GM21526 (cell line): Measurements from ENCODE around the gene EFNB3.

Experiments
- ATAC-seq: cut with Tn5 transposase; IDR thresholded peaks from one replicate; pipeline ENCODE4 v1.9.1; 2021; ENCODE audit warnings: moderate library complexity; ENCODE audit not compliant: unreplicated experiment, low FRiP score

Gene EFNB3

DNA sequence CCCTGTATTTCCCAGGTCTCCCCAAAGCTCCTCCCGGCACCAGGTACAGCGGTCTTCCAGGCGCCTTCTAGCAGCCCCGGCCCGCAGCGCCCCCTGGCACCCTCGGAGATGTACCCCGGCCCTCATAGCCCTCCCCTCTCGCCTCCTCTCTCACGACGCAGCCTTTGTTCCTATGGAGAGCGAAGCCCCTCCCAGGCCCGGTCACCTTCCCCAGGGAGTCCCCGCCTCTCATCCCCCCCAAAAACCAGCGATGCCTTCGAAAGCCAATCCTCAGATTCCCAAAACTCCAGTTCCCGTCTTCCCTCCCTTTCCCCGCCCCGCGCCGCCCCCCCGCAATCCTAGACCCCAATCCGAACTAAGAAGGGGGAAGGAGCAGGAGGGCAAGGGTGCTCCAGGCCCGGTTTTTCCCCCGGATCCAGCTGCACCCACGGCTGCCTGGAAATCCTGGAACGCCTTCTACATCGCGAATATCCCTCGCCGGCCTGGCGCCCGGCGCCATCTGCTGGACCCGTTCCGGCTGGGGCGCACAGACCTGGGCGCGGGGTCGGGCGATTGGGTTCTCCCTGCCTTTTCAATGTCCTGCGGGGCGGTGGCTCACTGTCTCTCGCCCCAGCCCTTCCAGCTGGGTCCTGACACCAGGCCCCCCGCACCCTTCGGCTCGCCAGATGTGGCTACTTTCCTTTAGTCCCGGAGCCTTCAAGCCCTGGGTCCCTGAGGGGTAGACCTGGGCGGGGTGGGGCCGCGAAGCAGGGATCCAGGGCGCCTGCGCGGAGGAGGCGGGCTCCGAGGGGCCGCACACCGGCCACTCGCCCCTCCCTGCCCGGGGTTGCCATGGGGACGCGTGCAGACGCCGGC is 12.1 kb downstream of the EFNB3 start, which contains the start of gene DNAH2:
Gene DNAH2 (plus strand): TSS at position 844 of the 855 bp plus-strand sequence. CDS start 1,991 bp downstream, outside the sequence.
- ATAC-seq = no peak

DNA sequence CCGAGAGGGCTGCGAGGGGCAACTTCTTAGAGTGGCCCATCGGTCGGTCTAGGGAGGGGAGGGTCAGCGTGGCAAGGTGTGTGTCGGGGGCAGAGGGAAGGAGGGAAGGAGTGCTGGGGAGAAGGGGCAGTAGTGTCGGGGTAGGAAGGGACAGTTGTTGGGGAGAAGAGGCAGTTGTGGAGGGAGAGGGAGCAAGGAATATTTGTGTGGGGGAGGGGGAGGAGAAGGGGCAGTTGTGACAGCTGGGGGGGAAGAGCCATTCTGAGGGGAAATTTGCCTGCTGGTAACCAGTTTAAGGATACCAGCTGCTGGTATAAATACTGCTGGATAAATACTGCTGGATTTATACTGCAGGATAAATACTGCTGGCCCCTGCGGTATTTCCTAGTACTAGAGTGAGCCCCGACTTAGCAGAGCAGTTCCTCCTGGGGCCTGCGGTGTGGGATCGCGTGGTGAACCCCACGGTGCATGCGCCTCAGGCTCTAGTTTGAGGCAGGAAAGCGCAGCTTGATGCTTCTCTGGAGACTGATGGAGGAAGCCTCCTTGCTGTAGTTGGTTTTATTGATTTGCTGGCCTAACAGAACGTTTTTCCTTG is 12.9 kb downstream of the EFNB3 start:
- no peak for ATAC-seq

DNA sequence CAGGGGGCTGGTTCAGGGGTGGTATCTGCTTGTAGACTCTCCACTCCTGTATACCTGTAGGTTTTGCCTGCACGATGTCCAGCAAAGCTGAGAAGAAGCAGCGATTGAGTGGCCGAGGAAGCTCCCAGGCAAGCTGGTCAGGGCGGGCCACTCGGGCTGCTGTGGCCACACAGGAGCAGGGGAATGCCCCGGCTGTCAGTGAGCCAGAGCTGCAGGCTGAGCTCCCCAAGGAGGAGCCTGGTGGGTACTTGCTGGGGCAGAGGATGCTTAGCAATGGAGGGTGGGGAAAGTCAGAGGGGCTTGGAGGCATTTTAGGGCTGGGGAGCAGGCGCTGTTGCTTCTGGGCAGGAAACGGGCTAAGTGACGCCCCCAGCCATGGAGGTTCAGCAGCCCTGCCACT is 14.7 kb downstream of the EFNB3 start:
- no peak for ATAC-seq

DNA sequence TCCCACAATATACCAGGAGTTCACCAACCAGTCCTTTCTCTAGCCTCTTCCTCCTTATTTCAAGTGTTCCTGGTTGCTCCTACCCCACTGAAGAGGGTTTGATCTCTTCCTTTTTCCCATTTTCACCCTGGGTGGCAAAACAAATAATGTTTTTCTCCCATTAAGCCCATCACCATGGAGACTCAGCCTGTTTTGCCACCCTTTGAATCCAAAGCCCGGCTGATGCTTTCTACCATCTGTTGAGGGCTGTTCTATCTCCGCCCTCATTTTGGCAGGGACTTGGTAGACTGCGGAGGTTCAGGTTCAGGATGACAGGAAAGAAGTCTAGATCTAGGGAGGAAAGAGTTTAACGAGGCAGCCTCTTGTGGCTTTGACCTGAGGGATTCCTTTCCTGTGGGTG is 15.1 kb downstream of the EFNB3 start:
- ATAC-seq = no peak

DNA sequence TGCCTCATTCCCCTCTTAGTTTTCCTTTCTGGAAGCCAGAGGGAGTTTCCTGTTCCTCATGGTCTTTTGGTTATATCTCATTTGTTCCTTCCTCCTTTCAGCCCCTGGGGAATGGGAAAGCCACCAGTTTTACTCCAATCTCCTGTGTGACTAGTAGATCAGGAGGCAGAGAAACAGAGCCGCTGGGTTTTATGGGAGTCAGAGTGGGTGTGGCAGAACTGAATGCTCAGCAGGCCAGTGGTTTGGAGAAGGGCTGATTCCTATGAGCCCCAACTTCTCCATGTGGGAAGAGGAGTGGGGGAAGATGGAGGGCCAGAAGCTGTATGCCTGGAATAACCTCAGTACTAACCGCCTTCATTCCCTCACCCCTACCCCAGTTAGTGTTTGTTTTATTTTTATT is 16.6 kb downstream of the EFNB3 start:
- no peak for ATAC-seq

DNA sequence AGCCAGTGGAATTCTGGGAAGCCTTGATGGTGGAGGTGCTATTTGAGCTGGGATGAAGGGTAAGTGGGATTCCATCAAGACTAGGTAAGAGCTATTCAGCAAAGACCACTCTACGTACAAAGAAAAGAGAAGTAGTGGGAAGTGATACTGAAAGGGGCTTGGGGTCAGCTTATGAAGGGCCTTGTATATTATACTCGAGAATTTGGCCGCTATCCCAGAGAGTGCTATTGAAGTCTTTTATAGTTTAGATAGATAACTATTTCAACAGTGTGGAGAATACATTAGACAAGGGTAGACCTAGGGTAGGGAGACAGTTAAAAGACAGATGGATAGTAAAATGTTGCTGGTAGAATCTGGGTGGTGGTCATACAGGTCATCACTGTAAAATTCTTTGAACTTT is 22.9 kb downstream of the EFNB3 start:
- no peak for ATAC-seq

DNA sequence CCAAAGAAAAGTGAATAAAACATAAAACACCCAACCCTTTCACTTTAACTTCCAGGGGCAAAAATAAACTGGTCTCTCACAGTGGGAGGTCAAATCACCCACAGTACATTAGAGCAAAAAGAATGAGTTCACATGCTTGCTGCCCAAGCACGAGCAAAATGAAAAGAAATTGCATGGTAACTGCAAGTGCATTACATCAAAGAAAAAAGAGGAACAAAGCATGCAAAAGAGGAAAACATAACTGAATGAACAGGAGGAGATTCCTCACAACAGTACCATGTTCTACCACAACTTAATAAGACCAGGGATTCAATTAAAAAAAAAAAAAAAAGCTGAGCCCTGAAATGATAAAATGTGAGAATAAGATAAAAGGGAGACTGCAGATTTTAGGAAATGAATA is 24.8 kb downstream of the EFNB3 start:
- ATAC-seq = no peak

DNA sequence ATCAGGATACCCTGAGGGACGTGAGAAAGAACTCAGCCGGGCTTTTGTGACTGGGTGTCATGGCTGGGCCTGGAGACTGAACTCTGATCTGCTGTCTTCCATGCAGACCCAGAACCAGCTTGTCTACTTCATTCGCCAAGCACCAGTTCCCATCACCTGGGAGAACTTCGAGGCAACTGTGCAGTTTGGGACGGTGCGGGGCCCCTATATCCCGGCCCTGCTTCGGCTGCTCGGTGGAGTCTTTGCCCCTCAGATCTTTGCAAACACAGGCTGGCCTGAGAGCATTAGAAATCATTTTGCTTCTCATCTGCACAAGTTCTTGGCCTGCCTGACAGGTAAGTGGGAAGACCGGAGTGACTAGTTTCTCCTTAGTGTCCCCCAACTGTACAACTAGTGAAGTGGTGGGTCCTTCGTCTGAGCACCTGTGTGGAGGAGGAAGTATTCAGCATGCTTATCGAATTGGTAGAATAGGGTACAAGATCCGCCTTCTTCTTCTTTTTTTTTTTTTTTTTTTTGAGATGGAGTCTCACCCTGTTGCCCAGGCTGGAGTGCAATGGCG is 28.1 kb downstream of the EFNB3 start:
- no peak for ATAC-seq

DNA sequence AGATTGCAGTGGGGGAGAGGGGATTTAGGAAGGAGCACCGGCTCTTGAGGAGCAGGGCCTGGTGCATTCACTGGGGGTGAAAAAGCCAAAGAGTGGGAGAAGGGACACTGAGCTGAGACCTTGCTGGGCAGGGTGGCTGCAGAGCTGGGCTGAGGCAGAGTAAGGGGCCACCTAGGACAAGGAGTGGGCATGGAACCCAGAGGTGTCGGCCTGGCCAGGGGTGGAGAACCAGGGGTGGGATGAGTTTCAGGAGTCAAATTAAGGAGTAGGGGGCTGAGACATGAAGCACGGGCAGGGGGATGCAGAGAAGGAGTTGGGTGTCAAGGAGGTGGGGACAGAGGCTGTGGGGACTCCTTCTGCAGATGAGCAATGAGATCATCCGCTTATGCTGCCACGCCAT is 32.6 kb downstream of the EFNB3 start:
- ATAC-seq = no peak

DNA sequence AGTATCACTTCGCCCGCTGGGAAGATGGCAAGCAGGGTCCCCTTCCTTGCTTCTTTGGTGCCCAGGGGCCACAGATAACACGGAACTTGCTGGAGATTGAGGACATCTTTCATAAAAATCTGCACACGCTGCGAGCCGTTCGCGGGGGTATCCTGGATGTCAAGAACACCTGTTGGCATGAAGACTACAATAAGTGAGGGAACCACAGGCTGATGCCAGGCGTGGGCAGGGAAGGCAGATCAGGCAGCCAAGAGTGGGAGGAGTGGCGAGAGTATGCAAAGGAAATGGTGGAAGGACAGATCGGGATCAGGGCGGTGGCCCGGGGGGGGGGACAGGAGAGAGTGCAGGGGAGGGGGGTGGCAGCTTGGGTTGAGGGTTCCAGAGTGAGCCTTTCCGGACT is 34.7 kb downstream of the EFNB3 start:
- ATAC-seq = no peak

DNA sequence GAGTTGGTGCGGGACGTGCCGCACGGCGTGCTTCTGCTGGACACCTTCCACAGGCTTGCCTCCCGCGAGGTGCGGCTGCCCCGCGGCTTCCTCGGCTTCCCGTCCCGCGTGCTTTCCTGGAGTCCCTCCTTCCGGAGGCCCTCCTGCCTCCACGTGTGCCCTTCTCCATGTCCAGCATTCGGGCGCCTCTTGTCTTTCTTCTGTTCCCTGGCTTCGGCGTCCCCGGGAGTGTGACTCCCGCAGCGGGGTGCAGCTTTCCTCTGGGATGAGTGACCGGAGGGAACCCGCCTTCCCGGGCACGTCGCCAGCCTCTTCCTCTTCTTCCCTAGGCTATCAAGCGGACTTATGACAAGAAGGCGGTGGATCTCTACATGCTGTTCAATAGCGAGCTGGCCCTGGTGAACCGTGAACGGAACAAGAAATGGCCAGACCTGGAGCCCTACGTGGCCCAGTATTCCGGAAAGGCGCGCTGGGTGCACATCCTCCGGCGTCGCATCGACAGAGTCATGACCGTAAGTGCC is 35.5 kb downstream of the EFNB3 start:
- ATAC-seq = no peak

DNA sequence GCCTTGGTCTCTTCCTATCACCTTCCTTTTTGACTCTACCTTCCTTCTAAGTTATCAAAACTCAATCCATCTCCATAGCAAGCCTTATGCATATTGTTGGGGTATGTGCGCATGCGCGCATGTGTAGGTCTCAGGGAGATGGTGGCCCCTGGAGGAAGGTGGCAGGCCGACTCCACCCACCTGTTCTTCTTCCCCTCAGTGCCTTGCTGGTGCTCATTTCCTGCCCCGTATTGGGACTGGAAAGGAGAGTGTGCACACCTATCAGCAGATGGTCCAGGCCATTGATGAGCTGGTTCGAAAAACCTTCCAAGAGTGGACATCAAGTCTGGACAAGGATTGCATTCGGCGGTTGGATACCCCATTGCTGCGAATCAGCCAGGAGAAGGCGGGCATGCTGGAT is 37.7 kb downstream of the EFNB3 start:
- ATAC-seq = no peak

DNA sequence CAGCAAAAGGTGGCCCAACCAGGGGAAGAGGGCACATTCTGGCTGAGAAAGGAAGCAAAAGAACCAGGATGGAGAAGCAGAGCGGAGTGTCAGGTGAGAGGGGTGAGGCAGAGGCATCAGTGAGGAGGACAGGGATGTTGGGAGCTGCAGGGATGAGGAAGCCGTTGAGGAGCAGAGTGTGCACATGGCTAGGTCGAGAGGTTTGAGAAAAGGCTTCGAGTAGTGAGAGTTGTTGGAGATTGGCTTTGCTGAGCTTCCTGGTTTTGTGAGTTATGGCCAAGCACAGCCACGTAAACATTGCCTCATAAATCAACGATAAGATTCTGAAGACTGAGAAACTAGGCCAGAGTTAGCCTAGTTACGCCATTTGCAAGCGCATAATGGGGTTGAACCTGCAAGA is 39.4 kb downstream of the EFNB3 start:
- ATAC-seq = no peak

DNA sequence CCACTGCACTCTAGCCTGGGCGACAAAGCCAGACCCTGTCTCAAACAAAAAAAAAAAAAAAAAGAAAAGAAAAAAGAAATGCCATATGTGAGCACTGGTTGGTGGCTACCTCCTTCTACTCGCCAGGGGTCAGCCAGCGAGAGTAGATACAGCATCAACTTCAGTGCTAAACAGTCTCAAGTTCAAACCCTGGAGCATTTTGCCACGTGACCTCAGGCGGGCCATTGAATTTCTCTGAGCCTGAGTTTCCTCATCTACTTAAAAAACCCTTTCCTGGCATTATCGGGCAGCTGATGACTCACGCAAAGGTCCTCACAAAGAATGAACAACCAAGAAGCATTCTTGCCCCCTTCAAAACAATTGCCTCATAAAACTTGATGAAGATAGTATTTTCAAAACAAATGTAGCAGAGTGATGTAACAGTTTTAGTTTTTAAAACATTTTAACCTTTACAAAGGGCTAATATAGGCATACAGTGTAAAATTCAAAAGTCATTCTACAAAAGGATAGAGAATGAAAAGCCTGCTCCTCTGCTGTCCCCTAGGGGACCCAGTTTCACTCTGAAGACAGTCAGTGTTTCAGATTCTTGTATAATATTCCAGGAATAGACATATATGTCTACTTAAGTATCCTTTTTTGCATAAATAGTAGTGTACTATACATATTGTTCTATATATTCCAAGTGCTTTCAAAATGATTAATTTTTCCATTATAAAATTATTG is 40.9 kb downstream of the EFNB3 start:
- no peak for ATAC-seq

DNA sequence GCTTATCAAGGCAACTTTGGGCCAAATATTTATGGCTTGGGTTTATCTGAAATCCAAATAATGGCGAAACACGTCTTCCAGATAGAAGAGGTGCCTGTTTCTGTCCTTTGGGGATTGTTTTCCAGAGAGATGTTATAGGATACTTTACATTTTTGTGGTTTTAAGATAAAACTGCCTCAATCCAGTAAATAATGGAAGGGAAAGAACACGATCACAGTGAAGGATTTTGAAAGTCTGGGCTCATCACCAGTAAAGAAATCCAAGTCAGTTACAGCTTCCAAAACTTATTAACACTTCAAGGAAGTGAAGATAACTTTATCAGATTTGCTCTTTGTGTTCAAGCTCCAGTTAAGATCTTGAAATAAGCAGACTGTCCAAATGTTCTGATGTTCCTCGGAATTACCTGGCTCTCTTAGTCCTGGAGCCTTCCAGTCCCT is 42.7 kb downstream of the EFNB3 start:
- no peak for ATAC-seq

DNA sequence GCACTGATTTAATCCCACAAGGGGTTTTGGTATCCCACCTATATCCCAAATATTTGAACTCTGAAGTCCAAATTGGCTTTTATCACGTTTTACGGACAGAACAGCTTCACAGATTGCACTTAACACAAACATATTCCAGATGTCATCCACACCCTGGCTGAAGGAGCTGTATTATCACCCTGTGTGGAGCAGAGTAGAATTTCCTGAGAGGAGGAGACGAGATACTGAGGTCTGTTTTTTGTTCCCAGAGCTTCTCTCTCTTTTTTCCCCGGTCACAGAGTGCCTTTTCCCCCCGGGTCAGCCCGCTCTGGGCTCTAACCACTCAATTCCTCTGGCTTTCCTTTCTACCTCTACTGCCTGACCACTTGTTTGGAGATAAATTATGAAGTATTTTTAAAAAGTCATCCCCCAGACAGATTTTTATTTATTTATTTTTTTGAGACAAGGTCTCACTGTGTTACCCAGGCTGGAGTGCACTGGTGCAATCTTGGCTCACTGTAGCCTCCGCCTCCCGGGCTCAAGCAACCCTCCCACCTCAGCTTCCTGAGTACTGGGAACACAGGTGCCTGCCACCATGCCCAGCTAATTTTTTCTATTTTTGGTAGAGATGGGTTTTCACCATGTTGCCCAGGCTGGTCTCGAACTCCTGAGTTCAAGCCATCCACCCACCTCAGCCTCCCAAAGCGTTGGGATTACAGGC is 43.2 kb downstream of the EFNB3 start:
- no peak for ATAC-seq

DNA sequence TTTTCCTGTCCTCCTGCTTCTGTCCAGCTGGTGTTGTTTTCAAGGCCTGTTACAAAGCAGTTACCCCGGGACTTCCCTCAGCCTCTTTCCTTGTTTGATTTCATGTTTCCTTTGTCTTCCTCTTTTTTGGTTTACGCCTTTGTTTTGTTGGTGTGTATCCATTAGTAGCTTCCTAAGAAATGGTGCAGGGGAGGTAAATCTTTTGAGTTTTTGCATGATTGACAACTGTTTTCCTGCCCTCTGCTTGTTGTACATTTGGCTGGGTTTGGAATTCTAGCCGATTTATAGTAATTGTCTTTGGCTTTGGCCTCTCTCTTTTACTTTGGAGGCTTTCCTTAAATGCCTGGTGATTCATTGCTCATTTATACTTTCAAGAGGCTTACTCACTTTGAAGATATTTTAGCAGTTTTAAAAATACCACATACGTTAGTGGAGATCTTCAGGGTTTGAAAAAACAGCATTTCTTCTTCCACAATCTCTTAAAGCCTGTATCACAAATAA is 45.4 kb downstream of the EFNB3 start:
- no peak for ATAC-seq

DNA sequence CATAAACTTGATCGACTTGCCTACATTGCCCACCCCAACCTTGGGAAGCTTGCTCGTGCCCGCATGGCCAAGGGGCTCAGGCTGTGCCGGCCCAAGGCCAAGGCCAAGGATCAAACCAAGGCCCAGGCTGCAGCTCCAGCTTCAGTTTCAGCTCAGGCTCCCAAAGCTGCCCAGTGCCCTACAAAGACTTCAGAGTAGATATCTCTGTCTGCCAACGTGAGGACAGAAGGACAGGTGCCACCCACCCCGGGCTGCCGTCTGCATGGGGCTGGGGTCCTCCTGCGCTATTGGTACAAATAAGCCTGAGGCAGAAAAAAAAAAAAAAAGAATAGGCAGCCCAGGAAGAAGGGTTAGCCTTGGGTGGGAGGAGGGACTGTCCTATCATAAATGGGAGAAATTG is 49.7 kb downstream of the EFNB3 start:
- no peak for ATAC-seq

DNA sequence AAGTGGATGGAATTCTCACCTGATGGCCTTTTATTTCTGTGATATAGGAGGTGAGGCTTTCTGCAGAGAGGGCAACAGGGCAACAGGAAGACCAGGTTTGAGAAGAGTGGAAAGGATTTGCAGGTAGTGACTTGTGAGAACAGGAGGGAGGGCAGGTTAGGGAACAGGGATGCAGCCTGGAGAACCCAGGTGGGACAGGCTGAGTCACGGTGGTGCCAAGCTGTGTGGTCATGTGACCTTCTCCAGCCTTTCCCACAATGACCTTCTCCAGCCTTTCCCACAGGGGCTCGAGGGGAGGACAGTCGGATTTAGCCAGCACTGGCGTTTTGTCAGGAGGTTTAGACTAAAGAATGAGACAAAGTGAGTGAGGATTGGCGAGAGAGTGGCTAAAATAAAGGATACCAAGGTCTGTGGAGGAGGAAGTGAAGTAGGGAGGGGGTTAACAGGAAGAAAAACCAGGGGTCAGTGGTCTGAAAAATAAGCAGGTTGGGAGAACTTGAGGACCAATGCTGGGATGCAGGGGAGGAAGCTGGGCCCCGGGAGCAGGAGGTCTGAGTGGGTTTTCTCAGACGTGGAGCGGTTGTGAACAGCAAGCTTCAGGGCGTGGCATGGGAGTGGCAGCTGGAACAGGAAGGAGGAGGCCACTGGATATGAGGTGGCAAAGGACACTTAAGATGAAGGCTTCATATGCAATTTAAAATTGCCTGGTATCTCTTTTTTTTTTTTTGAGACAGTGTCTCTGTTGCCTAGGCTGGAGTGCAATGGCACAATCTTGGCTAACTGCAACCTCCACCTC is 50.3 kb downstream of the EFNB3 start:
- ATAC-seq = no peak
